Measurements from ENCODE around the gene RS1.
A peak's percentile ranks its signal among the peaks of the same experiment; 100 is the strongest.

RS1 gene

DNA sequence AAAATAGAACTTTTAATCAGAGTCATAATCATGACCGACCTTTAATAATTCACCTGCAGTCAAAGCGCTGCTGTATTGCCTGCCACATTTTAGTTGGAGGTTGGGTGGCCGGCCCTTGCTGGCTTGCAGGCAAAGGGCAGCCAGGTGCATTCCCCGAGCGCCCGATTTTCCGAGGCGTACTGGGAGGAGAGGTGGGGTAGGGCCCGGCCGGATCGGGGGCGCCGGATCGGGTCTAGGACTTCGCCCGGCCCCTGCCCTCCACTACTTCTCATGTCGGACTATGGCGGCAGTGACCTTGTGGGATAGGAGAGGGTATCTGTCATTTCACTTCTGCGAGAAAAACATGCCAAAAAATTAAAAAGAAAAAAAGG lies 2.5 kb upstream of the RS1 start:
- H3K27me3 ChIP-seq (ENCODE audit: control insufficient read depth, insufficient read depth, low read length): no peaks in the 10 kb centered on the region
- TF ChIP-seq, protein P1, sequence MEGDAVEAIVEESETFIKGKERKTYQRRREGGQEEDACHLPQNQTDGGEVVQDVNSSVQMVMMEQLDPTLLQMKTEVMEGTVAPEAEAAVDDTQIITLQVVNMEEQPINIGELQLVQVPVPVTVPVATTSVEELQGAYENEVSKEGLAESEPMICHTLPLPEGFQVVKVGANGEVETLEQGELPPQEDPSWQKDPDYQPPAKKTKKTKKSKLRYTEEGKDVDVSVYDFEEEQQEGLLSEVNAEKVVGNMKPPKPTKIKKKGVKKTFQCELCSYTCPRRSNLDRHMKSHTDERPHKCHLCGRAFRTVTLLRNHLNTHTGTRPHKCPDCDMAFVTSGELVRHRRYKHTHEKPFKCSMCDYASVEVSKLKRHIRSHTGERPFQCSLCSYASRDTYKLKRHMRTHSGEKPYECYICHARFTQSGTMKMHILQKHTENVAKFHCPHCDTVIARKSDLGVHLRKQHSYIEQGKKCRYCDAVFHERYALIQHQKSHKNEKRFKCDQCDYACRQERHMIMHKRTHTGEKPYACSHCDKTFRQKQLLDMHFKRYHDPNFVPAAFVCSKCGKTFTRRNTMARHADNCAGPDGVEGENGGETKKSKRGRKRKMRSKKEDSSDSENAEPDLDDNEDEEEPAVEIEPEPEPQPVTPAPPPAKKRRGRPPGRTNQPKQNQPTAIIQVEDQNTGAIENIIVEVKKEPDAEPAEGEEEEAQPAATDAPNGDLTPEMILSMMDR (IDR thresholded peaks at IDR 0.05): no peak
- no peaks in the 10 kb centered on the region for H3K4me1 ChIP-seq
- H3K9ac ChIP-seq: no peak overlapping the region
- no peaks in the 10 kb centered on the region for H3K79me2 ChIP-seq
- H3K36me3 ChIP-seq (ENCODE audit: control insufficient read depth, insufficient read depth, low read length): no peaks in the 10 kb centered on the region
- peak overlapping the region; percentile 65 for H3K27ac ChIP-seq
- H3K4me3 ChIP-seq (ENCODE audit: low read depth, low read length): peak overlapping the region; percentile 70
- peak overlapping the region; percentile 89 for H2AFZ ChIP-seq
- H3K4me2 ChIP-seq (ENCODE audit: low read length): peak overlapping the region; percentile 59
- no peaks in the 10 kb centered on the region for H3K9me3 ChIP-seq (ENCODE audit: control insufficient read depth, low read length)

DNA sequence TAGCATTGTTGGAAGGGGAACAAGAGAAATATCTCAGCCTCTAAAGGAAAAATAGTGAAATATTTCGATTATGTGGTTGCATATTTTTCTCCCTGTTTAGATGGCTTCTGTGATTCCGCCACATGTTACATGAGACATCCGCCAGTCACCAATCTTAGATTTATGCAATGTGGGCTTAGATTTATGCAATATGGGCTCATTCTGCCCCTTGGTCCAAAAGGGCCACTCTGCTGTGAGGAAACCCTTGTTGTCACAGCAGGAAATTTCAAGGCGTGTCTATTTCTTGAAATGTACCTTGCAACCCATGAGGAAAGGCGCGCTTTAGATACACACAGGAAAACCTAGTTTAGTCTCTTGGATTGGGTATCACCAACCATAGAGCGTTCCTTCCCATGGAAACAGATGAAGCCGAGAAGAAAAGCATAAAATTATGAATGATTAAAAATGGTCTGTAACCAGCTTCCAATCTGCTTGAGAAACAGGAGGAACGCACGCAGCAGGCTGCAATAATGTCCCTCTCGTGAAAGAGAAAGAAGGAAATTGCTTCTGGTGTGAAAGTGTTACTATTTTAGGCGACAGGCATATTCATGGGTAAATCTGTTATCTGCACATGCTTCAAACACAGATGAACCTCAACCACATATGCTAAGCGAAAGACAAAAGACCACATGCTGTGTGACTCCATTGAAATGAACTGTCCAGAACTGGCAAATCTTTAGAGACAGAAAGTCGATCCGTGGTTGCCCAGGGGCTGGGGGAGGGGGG lies 3.7 kb downstream of the RS1 start:
- no peaks in the 10 kb centered on the region for H3K79me2 ChIP-seq
- H3K36me3 ChIP-seq (ENCODE audit: control insufficient read depth, insufficient read depth, low read length): no peaks in the 10 kb centered on the region
- H3K27ac ChIP-seq: no peak overlapping the region

DNA sequence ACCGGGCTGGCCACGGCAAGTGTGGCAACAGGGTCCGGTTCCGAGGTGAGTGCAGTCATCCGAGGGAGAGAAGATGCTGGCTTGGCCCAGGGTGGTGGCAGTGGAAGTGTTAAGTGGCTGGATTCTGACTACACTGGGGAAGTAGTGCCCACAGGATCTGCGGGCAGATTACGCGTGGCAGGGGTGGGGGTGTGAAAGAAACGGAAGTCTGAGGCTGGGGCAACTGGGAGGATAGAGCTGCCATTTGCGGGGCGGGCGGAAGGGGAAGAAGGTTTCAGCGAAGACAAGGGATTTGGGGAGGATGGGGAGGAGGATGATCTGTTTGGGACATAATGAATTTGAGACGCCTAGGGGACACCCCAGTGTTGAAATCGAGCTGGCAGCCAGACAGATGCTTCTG lies 5.3 kb downstream of the RS1 start:
- Histone ChIP-seq H3K36me3 (ENCODE audit: control insufficient read depth, insufficient read depth, low read length) (no peaks in the 10 kb centered on the region), H3K9me3 (ENCODE audit: control insufficient read depth, low read length) (no peaks in the 10 kb centered on the region), H3K79me2 (no peaks in the 10 kb centered on the region), H3K9ac (no peak overlapping the region), H3K4me3 (ENCODE audit: low read depth, low read length) (no peak overlapping the region), H3K4me1 (no peaks in the 10 kb centered on the region), H2AFZ (no peak overlapping the region), H3K27me3 (ENCODE audit: control insufficient read depth, insufficient read depth, low read length) (no peaks in the 10 kb centered on the region), H3K4me2 (ENCODE audit: low read length) (no peak overlapping the region), H3K27ac (no peak overlapping the region)
- TF ChIP-seq, protein P1 (IDR thresholded peaks at IDR 0.05): no peak

More for the DNA sequence above, 3.7 kb downstream of the RS1 start:
- Histone ChIP-seq H3K27me3 (ENCODE audit: control insufficient read depth, insufficient read depth, low read length) (no peaks in the 10 kb centered on the region), H3K9ac (no peak overlapping the region), H2AFZ (no peak overlapping the region), H3K4me3 (ENCODE audit: low read depth, low read length) (no peak overlapping the region), H3K4me2 (ENCODE audit: low read length) (no peak overlapping the region), H3K4me1 (no peaks in the 10 kb centered on the region), H3K9me3 (ENCODE audit: control insufficient read depth, low read length) (no peaks in the 10 kb centered on the region)
- TF ChIP-seq, protein P1 (IDR thresholded peaks at IDR 0.05): no peak

DNA sequence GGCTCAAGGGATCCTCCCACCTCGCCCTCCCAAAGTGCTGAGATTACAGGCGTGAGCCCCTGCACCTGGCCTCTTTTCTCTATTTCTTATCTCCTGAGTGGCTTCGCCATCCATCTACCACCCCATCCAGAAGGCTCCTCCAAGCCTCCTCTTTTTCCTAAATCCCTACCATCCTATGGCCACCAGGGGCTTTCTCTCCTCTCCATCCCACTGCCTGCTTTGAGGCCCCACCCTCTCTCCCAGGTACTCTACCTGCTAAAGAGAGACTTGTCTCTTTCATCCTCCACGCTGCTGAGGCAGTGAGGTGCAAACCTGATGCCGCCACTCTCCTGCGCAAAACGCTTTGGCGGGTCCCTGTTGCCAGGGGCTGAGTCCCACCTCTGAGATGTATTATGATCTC lies 7.0 kb downstream of the RS1 start:
- no peaks in the 10 kb centered on the region for H3K79me2 ChIP-seq
- no peak overlapping the region for H3K4me3 ChIP-seq (ENCODE audit: low read depth, low read length)
- TF ChIP-seq, protein P1 (IDR thresholded peaks at IDR 0.05): no peak
- no peaks in the 10 kb centered on the region for H3K9me3 ChIP-seq (ENCODE audit: control insufficient read depth, low read length)
- no peaks in the 10 kb centered on the region for H3K27me3 ChIP-seq (ENCODE audit: control insufficient read depth, insufficient read depth, low read length)
- no peaks in the 10 kb centered on the region for H3K36me3 ChIP-seq (ENCODE audit: control insufficient read depth, insufficient read depth, low read length)
- H3K4me1 ChIP-seq: no peaks in the 10 kb centered on the region
- no peak overlapping the region for H3K4me2 ChIP-seq (ENCODE audit: low read length)
- H2AFZ ChIP-seq: no peak overlapping the region
- H3K9ac ChIP-seq: no peak overlapping the region
- H3K27ac ChIP-seq: no peak overlapping the region

DNA sequence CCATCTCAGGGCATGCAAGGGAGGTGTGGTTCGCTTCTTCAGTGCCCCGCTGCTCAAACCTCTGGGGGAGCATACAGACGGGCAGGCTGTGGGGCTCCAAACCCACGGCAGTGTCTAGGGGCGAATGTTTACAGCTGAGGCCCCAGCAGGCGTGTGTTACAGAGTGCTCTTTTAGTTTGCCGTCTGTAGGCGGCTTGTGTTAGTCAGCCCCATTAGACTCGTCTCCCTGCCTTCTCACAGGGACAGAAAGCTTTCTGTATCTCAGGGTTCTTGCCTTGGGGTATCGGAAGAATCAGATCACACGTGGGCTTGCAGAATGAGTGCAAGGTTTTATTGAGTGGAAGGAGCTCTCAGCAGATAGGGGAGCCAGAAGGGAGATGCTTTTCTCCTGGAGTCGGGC lies 10.6 kb downstream of the RS1 start:
- TF ChIP-seq, protein P1 (IDR thresholded peaks at IDR 0.05): no peak
- Histone ChIP-seq H2AFZ (no peak overlapping the region), H3K9ac (no peak overlapping the region), H3K9me3 (ENCODE audit: control insufficient read depth, low read length) (no peaks in the 10 kb centered on the region), H3K27ac (no peak overlapping the region), H3K4me3 (ENCODE audit: low read depth, low read length) (no peak overlapping the region), H3K4me2 (ENCODE audit: low read length) (no peak overlapping the region), H3K36me3 (ENCODE audit: control insufficient read depth, insufficient read depth, low read length) (no peaks in the 10 kb centered on the region), H3K4me1 (no peaks in the 10 kb centered on the region), H3K27me3 (ENCODE audit: control insufficient read depth, insufficient read depth, low read length) (no peaks in the 10 kb centered on the region), H3K79me2 (no peaks in the 10 kb centered on the region)
